Activated T-helper 1 cell treated with anti-CD3 and anti-CD28 coated beads, Interleukin-12 subunit alpha, Interleukin-12 subunit beta, Interleukin-2, Interleukin-4 antibody, amounts not matched to agents 30 ng/mL and 10 ng/mL and 1 ng/mL, durations not matched to agents 14 hours and 24 hours and 36 hours (primary cell): ENCODE data around the gene KCNMA1. TPM values are rescaled to one million over a fixed set of nuclear protein-coding genes. Genes with fewer than 3 reads are reported as not detected.

Experiments
- DNase-seq: peaks from one replicate; pipeline ENCODE4 v3.0.0; 2021; ENCODE audit warnings: low spot score
- H3K27ac Mint-ChIP-seq: one replicate; pipeline ENCODE4 v1.8.0; 2021; ENCODE audit warnings: mild to moderate bottlenecking, mixed read lengths
- H3K27me3 Mint-ChIP-seq: one replicate; pipeline ENCODE4 v1.8.0; 2022; ENCODE audit warnings: mild to moderate bottlenecking, moderate library complexity, mixed read lengths; ENCODE audit not compliant: insufficient read depth
- H3K36me3 Mint-ChIP-seq: one replicate; pipeline ENCODE4 v1.8.0; 2021; ENCODE audit warnings: low read depth, mixed read lengths
- H3K4me1 Mint-ChIP-seq: one replicate; pipeline ENCODE4 v1.8.0; 2021; ENCODE audit warnings: low read depth, mixed read lengths
- H3K4me3 Mint-ChIP-seq: one replicate; pipeline ENCODE4 v1.8.0; 2021; ENCODE audit warnings: mild to moderate bottlenecking, moderate library complexity, mixed read lengths
- H3K9me3 Mint-ChIP-seq: one replicate; pipeline ENCODE4 v1.8.0; 2021; ENCODE audit warnings: mixed read lengths
- intact Hi-C: fragments of 100-400 bp; cut with micrococcal nuclease; formaldehyde crosslinking; loops from one replicate; pipeline ENCODE4 v1.15.1; 2024
- total RNA-seq: library from RNA; stranded (reverse); gene quantifications from 2 replicates; pipeline ENCODE4 v1.2.3, GENCODE V29; 2022

The KCNMA1 gene
- total RNA-seq, 1 donor from 2014 or later, result not detected

DNA sequence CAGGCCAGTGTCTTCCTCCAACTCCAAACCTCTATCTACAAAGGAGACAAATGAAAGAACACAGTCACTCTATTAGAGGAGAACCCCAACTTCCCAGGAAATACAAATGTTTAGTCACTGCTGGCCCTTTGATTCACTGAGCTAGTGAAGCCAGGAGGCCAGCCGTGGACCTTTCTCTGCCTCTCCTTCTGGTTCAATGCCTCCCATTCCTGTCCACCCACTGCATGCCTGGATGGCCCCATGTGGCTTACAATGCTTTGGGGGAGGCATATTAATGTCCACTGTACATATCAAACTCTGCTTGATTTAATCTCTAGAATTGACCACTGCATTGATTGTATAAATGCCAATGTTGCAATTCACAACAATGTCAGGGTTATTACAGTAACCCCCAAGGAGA lies 687.3 kb downstream of the KCNMA1 start:
- Mint-ChIP-seq H3K4me1 (no peaks in the 10 kb centered on the region), H3K27ac (no peak overlapping the region), H3K27me3 (no peaks in the 10 kb centered on the region), H3K4me3 (no peak overlapping the region), H3K9me3 (no peaks in the 10 kb centered on the region), H3K36me3 (no peaks in the 10 kb centered on the region)
- no peak for DNase-seq
- intact Hi-C loops, result no loop called here

DNA sequence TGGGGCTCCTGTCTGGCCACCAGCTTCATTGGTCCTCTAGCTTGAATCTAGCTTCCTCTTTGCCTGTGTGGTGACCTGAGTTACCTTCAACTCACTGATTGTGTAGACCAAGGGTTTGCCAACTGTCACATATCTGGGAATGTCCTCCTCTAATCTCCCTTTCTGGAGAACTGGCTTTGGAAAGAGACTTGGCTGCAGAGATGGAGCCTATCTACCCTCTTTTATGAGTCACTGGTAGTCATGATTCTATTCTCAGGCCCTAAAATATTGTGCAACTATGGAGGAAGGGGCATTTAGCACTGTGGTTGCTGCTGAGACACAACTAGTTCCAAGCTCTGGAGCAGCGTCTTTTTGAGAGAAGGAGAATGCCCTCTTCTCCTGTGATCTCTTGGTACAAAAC lies 691.3 kb downstream of the KCNMA1 start:
- no peaks in the 10 kb centered on the region for H3K36me3 Mint-ChIP-seq

DNA sequence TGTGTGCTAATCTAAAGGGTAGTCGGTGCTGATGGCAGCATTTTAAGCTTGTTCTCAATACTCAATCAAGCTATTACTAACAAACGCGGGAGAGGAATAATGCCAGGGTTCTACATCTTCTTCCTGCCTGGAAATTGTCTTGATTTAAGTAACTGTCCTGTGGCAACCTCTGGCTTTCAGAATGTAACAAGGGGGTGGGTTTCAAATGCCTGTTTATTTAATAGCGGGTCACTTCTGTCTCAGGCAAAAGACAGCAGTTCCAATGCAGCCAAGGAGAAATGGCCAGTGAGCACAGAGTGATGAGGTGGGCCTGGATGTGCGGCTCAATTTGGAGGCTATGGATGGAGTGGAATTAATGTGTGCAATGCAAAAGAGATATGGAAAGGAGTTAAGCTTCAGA lies 692.4 kb downstream of the KCNMA1 start:
- H3K27me3 Mint-ChIP-seq, result no peaks in the 10 kb centered on the region
- no peaks in the 10 kb centered on the region for H3K4me1 Mint-ChIP-seq
- H3K27ac Mint-ChIP-seq, result no peak overlapping the region
- no peaks in the 10 kb centered on the region for H3K9me3 Mint-ChIP-seq
- H3K4me3 Mint-ChIP-seq, result no peak overlapping the region
- no peaks in the 10 kb centered on the region for H3K36me3 Mint-ChIP-seq
- no peak for DNase-seq
- intact Hi-C loops, result no loop called here

More for the DNA sequence above, 691.3 kb downstream of the KCNMA1 start:
- Mint-ChIP-seq H3K27me3 (no peaks in the 10 kb centered on the region), H3K4me3 (no peak overlapping the region), H3K4me1 (no peaks in the 10 kb centered on the region), H3K27ac (no peak overlapping the region), H3K9me3 (no peaks in the 10 kb centered on the region)
- DNase-seq, result no peak
- intact Hi-C loops, result no loop called here

DNA sequence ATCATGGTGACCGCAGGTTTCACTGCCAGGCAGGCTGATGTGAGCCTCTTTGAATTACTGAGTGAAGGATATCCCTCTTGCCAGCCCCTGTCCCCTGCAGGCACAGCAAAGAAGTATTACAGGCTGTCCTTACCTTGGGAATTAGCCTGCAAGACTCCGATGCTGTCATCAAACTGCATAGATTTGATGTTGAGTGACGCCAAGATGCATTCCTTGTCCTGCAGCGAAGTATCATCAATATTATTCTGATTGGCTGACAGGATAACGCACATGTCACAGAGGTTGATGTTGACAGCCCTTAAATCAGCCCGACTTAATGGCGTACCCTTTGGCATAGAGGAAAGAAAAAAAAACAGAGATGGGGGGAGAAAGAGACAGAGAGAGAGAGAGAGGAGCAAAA lies 693.0 kb downstream of the KCNMA1 start:
- Mint-ChIP-seq H3K4me1 (no peaks in the 10 kb centered on the region), H3K9me3 (no peaks in the 10 kb centered on the region), H3K36me3 (no peaks in the 10 kb centered on the region), H3K27ac (no peak overlapping the region), H3K27me3 (no peaks in the 10 kb centered on the region), H3K4me3 (no peak overlapping the region)
- DNase-seq, result no peak
- intact Hi-C loops, result no loop called here

DNA sequence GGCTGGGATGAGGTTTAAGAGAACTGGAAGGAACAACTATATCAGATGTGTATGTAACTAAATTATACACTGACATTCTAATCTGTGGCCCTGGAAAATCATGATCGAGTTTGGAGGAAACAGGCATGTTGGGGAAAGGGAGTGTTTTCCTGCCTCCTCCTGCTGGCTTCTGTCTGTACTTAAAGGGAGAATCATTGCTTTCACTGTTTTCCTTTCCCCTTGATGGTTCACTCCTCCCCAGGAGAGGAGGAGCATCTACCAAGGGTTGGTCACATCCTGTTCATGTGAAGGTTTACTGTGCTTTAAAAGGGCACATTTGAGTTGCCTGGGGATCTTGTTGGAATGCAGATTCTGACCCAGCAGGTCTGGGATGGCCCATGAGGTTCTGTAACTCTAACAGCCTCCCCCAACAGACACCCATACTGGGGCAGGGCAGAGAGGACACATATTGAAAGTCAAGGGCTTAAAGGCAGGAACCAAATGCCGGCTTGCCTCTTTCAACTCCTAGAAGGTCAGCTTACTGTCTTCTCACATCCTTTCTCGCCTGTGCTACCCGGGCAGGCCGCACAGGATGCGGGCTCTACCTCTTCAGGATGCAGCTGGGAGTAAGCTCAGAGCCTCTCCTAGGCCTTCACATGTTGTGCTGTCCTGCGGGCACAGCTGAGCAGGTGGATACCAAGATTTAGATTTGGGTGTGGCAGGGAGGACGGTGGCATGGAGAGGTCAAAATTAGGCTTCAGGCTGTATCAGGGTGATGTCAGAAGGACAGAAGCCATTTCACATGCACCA lies 694.8 kb downstream of the KCNMA1 start:
- no peak overlapping the region for H3K27ac Mint-ChIP-seq
- no peak overlapping the region for H3K4me3 Mint-ChIP-seq
- H3K36me3 Mint-ChIP-seq, result no peaks in the 10 kb centered on the region
- no peak for DNase-seq
- H3K27me3 Mint-ChIP-seq, result no peaks in the 10 kb centered on the region
- H3K4me1 Mint-ChIP-seq, result no peaks in the 10 kb centered on the region
- intact Hi-C loops, result no loop called here
- no peaks in the 10 kb centered on the region for H3K9me3 Mint-ChIP-seq

DNA sequence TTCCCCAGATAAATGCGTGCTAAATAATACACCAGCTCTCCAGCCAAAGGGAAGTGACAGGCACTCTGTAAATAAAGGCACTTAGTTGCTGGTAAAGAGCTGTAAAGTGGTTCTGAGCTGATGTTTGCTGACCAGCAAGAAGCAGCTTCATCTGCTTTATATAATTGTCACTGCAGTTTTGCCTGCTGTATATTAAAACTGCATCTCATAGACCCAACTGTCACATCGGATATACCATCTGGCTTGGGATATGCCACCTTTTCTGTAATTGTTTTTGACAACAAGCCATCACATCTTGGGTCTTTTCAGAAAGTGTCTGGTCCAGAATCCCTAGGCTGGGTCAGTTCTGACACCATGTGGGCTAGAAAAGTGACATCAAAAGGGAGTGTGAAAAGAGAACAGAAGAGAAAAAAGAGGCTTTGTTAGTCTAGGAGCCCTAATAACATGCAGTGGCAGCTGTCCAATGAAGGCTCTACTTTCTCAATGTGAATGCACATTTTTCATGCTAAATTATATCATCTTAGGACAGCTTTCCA lies 697.6 kb downstream of the KCNMA1 start:
- Mint-ChIP-seq H3K27me3 (no peaks in the 10 kb centered on the region), H3K27ac (no peak overlapping the region), H3K4me1 (no peaks in the 10 kb centered on the region), H3K4me3 (no peak overlapping the region), H3K9me3 (no peaks in the 10 kb centered on the region), H3K36me3 (no peaks in the 10 kb centered on the region)
- DNase-seq, result no peak
- intact Hi-C loops, result no loop called here

DNA sequence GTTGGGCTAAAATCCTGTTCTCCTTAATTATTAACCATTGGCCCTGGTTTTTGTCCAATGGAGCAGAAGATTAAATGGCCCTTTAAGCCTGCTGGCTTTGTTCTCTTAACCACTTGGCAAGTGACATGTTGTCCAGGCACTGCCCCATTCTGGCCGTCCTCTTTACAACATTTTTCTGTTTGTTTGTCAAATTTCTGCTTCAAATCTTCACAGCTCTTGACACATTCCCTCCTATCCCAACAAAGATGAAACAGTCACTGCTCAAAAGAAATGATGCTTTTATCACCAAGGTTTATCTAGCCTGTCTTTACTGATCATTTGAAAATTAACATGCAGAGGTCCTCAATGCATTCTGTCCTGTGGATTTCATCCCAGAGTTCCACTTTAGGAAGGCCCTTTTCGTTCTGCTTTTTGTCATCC lies 700.4 kb downstream of the KCNMA1 start:
- no peak for DNase-seq
- Mint-ChIP-seq H3K27ac (no peak overlapping the region), H3K4me1 (no peaks in the 10 kb centered on the region), H3K27me3 (no peaks in the 10 kb centered on the region), H3K4me3 (no peak overlapping the region), H3K36me3 (no peaks in the 10 kb centered on the region), H3K9me3 (no peaks in the 10 kb centered on the region)
- intact Hi-C loops, result no loop called here

DNA sequence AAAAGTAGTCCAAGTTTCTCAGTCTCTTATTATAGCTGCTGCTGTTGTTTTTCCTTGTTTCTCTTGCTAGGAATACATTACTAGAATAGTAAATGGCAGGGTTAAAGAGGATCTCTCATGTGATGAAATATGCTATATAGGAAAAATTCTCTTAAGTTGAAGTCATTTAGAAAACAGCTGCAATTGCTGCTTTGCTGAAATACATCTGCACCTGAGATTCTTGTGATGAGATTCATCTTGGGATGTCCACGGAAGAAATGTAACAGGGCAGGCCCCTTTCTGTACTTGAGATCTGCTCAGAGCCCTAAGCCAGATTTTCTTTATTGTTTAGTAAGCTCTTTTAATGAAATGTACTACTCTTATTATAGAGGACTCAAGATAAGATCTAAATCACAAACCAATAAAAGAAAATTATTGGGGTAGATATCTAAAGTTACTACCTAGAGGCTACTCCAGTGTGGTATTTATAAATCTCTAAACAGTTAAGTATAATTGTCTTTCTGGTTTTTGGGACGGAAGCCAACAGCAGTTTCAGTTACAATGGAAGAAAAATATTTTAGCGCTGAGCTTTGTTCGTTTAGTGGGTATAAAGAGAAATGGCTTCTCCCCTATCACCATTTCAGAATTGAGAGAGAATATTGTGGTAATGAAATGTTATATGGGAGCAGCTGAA lies 701.5 kb downstream of the KCNMA1 start:
- no peak overlapping the region for H3K27ac Mint-ChIP-seq
- no peaks in the 10 kb centered on the region for H3K27me3 Mint-ChIP-seq
- H3K36me3 Mint-ChIP-seq, result no peaks in the 10 kb centered on the region
- intact Hi-C loops, result no loop called here
- H3K9me3 Mint-ChIP-seq, result no peaks in the 10 kb centered on the region
- no peak for DNase-seq
- H3K4me1 Mint-ChIP-seq, result no peaks in the 10 kb centered on the region
- H3K4me3 Mint-ChIP-seq, result no peak overlapping the region

DNA sequence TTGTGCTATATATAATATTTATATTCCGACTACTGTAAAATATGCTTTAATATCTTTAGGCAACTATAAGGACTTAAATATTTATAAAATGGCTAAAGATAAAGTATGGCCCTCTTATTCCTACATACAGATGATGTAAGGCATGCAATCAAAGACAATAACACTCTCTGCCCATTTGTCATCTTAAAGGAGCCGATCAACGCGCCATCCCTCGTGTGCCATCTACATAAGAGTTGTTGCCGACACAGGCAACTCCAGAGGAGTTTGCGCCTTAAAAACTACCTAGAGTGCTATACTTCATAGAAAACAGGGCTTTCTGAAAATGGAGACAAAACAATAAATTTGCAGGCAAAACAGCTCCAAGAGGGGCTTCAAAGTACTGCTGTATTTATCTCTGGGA lies 709.0 kb downstream of the KCNMA1 start:
- Mint-ChIP-seq H3K36me3 (no peaks in the 10 kb centered on the region), H3K27ac (no peak overlapping the region), H3K27me3 (no peaks in the 10 kb centered on the region), H3K9me3 (no peaks in the 10 kb centered on the region), H3K4me1 (no peaks in the 10 kb centered on the region), H3K4me3 (no peak overlapping the region)
- no peak for DNase-seq
- intact Hi-C loops, result no loop called here

DNA sequence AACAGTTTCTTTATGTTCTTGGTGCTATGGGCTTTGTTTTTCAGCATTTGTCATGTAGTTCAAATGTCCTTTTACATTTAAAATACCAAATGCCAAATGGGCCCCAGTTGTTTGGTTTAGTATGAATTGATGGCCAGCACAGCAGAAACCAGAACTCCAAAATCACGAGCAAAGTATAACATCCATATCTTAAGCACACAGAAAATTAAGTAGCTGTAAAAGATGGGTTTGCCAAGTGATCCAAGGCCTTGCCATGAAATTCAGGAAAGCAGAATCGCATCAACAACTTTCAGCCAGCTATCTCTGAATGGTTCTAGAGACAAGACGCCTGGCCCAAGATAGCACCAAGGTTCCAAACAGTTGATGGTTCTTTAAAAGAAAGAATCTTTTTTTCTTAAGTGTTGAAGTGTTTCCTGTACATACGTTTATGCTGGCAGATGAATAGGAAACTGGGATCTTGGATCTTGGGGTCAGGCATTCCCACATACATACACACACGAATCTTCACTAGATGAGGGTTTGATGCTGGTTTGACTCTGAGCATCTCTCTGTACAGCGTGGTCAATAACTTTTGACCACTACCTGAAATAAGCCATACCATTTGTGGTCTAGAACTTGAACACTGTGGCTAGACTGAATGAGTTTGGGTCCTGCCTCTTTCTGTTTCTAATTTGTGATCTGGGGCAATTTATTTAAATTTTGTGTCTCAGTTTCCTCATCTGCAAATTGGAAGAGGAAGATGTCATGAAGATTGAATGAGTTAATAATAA lies 711.8 kb downstream of the KCNMA1 start:
- H3K4me3 Mint-ChIP-seq, result no peak overlapping the region
- no peak for DNase-seq
- no peak overlapping the region for H3K27ac Mint-ChIP-seq
- no peaks in the 10 kb centered on the region for H3K27me3 Mint-ChIP-seq
- H3K9me3 Mint-ChIP-seq, result no peaks in the 10 kb centered on the region
- intact Hi-C loops, result no loop called here
- H3K36me3 Mint-ChIP-seq, result no peaks in the 10 kb centered on the region
- H3K4me1 Mint-ChIP-seq, result no peaks in the 10 kb centered on the region

DNA sequence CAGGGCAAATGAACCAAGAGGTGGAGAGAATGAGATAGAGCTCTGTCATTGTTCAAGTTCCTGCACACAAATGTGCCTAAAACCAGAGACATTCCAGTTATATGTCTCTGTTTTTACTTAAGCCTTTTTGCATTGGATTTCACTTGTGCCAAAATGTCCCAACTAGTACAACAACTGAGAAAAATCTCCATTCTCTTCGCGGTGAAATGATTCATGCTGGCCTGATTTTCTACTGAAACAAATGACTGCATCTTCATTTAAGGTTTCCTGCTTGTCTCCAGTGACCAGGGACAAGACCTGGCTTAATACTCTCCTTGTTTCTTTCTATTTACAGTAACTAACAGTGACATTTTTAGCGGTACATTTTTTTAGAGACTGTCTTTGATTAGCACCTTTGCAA lies 714.9 kb downstream of the KCNMA1 start:
- no peak overlapping the region for H3K4me3 Mint-ChIP-seq
- no peak for DNase-seq
- H3K9me3 Mint-ChIP-seq, result no peaks in the 10 kb centered on the region
- intact Hi-C loops, result no loop called here
- H3K27ac Mint-ChIP-seq, result no peak overlapping the region
- H3K36me3 Mint-ChIP-seq, result no peaks in the 10 kb centered on the region
- H3K27me3 Mint-ChIP-seq, result no peaks in the 10 kb centered on the region
- H3K4me1 Mint-ChIP-seq, result no peaks in the 10 kb centered on the region

DNA sequence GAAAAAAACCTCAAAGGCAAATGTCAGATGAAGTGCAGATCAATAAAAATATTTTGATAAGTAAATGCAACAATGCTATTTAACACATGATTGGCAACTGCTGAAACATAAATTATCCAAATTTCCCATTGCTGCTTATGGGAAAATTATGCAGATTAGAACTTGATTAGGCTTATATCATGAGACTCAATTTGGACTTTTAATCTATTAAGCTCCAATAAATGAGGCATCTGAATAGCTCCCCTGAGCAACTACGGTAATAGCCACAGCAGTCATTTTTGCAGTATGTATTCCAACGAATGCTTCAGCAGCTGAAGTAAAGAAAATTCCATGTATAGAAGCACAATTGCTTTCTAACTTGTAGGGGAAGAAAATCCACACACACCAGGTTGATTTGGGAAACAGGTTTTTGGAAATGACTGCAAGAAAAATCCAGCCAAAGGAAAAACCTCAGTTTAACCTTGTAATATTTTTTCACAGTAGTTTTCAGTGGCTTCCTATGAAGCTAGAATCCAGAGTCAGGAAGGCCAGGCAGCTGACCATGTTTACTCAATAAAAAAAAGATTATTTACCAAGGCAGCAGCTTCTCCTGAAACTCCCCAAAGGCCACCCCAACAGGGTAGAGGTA lies 716.1 kb downstream of the KCNMA1 start:
- intact Hi-C loops, result no loop called here
- no peaks in the 10 kb centered on the region for H3K27me3 Mint-ChIP-seq
- DNase-seq, result no peak
- H3K4me3 Mint-ChIP-seq, result no peak overlapping the region
- H3K27ac Mint-ChIP-seq, result no peak overlapping the region
- H3K4me1 Mint-ChIP-seq, result no peaks in the 10 kb centered on the region
- H3K9me3 Mint-ChIP-seq, result no peaks in the 10 kb centered on the region
- no peaks in the 10 kb centered on the region for H3K36me3 Mint-ChIP-seq
